ENCODE results near the gene JPH2.
A peak's percentile ranks its signal among the peaks of the same experiment; 100 is the strongest.

JPH2 gene

DNA sequence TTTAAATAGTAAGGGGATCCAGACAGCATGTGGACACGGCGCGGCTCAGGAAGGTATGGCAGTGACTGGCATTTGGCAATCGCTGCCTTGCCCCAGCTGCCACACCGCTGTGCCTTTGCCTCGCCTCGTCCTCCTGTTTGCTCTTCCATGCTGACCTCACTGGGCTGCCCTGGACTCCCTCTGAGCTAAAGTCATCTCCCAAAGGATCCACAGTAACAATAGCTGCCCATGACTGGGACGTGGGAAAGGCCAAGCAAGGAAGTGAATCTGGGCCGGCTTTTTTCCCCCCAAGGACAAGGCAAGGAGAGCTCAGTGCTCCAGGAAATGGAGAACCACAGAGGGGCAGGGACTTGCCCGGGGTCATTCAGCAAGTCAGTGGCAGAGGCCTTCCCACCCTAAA lies 48.1 kb downstream of the JPH2 start:
- no peak for DNase-seq (ENCODE audit: low read depth)
- TF ChIP-seq, protein P1, sequence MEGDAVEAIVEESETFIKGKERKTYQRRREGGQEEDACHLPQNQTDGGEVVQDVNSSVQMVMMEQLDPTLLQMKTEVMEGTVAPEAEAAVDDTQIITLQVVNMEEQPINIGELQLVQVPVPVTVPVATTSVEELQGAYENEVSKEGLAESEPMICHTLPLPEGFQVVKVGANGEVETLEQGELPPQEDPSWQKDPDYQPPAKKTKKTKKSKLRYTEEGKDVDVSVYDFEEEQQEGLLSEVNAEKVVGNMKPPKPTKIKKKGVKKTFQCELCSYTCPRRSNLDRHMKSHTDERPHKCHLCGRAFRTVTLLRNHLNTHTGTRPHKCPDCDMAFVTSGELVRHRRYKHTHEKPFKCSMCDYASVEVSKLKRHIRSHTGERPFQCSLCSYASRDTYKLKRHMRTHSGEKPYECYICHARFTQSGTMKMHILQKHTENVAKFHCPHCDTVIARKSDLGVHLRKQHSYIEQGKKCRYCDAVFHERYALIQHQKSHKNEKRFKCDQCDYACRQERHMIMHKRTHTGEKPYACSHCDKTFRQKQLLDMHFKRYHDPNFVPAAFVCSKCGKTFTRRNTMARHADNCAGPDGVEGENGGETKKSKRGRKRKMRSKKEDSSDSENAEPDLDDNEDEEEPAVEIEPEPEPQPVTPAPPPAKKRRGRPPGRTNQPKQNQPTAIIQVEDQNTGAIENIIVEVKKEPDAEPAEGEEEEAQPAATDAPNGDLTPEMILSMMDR (IDR thresholded peaks at IDR 0.05; ENCODE audit: insufficient read depth, low read depth, low read length, missing control alignments), result no peak
- no peak overlapping the region for H3K4me3 ChIP-seq (ENCODE audit: low read depth, low read length)

DNA sequence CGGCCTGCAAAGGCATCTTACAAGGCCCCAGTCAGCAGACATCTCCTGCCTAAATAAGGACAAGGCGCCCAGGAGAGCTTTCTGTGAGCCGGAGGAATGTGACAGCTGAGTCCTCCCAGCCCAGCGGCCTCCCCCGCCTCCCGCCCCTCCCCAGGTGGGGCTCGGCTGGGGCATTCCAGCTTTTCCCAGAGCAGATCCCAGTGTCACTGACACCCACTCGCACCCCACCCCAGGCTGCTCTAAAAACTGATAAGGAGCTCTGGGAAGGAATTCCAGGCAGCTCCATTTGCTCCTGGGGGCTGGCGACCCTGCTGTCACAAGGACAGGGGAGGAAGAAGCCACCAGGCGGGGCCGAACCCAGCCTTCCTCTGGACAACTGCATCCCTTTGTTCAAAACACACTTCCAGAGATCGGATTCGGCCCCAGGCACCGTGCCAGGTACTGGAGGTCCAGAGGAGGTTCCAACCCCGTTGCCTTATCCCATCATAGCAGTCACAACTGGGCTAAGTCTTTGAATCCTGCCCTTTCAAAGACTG lies 49.7 kb downstream of the JPH2 start:
- DNase-seq (ENCODE audit: low read depth), result no peak
- H3K4me3 ChIP-seq (ENCODE audit: low read depth, low read length), result no peak overlapping the region
- TF ChIP-seq, protein P1 (IDR thresholded peaks at IDR 0.05; ENCODE audit: insufficient read depth, low read depth, low read length, missing control alignments), result no peak

DNA sequence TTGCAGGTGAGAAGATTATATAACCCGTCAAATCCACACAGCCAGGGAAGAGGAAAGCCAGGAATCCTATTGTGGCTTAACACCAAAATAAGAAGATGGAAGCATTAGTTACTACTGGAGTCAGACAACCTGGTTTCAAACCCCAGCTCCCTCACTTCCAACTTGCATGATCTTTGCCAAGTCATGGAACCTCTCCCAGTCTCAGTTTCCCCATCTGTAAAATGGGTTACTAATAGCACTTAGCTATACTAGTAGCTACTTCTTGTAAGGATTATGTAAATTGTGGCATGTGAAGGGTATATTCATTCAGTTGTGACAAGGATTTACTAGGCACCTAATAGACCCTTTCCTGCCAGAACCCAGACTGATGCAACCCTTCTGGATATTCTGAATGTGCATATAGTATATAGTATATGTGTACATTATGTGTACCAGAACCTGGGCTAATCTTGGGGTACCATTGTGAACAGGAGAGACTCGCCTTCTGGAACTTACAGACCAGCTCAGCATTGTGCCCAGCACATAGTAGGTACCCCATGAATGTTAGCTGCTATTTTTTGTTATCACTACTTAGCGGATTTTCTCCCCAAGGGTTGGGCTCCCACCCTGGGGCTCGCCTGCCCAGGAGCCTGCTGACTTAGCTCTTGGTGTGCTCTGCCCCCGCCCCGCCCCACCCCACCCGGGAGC lies 50.3 kb downstream of the JPH2 start:
- DNase-seq (ENCODE audit: low read depth), result no peak
- TF ChIP-seq, protein P1 (IDR thresholded peaks at IDR 0.05; ENCODE audit: insufficient read depth, low read depth, low read length, missing control alignments), result no peak
- H3K4me3 ChIP-seq (ENCODE audit: low read depth, low read length), result no peak overlapping the region

DNA sequence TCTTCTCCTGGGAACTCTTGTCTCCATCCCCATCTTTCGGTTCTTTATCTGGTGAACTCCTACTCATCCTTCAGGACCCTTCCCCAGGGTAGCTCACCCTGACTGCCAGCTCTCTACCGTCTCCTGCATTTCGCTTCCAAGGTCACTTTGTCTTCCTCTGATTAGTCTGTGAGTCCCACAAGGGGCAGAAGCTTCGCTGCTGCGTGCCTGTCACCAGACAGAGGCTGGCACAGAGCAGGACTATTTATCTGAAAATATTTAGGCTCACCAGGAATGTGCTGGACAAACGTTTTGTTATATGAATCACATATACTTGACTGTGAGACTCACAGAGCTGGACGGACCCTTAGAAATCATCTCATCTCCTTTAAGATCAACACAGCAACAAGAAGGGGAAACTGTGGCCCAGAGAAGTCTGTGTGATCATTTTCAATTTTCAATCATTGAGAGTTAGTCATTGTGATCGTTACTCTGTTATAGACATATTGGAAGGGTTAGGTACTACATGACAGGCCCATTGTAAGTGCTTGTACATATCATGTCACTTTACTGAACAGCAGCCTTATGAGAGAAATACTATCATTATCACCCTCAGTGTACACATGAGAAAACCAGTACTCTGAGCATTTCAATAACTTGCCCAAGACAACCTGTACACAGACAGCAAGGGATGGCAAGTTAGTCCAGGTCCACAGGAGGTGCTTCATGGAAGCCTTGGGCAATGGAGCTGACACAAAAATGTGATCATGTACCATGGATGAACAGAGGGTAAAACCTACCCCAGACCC lies 51.4 kb downstream of the JPH2 start:
- TF ChIP-seq, protein P1 (IDR thresholded peaks at IDR 0.05; ENCODE audit: insufficient read depth, low read depth, low read length, missing control alignments), result no peak
- DNase-seq (ENCODE audit: low read depth), result no peak
- H3K4me3 ChIP-seq (ENCODE audit: low read depth, low read length), result no peak overlapping the region

DNA sequence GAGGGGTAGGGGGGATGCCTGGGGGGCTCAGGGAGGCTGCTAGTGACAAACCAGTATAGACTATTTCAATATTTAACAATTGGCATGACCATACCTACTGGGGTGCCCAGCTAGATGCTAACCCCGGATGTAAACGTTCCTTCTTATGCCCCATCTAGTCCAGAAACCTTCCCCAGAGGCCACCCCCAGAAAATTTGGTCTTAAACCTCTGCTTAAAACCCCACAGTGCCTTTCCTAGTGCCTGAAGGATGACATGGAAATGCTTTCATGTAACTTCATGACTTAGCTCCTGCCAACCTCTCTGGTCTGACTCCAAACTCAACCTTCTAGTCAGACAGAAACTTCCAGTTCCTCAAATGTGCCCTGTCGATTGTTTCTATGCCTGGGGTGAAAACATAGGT lies 52.0 kb downstream of the JPH2 start:
- TF ChIP-seq, protein P1 (IDR thresholded peaks at IDR 0.05; ENCODE audit: insufficient read depth, low read depth, low read length, missing control alignments), result no peak
- H3K4me3 ChIP-seq (ENCODE audit: low read depth, low read length), result no peak overlapping the region
- DNase-seq (ENCODE audit: low read depth), result peak; percentile 46

DNA sequence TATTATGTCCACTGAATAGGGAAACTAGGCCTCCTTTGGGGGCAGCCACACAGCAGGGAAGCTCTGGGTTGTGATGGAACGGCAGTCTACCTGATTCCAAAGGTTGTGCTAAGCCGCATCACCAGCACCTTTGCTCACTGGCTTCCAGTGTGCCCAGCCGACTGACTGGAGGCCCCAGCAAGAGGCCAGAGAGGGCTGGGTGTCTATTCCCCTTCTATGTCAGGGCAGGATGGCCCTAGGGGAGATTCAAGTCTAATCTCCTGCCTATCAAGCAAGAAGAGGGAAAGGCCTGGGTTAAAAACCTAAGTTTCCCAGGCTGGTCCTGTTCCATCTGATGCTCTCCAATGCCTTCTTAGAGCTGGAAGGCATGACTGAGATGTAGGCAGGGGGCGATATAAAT lies 53.6 kb downstream of the JPH2 start:
- H3K4me3 ChIP-seq (ENCODE audit: low read depth, low read length), result no peak overlapping the region
- TF ChIP-seq, protein P1 (IDR thresholded peaks at IDR 0.05; ENCODE audit: insufficient read depth, low read depth, low read length, missing control alignments), result no peak
- no peak for DNase-seq (ENCODE audit: low read depth)
